GM12865 (cell line): ENCODE results near the gene PGAP6.

Source experiments
- DNase-seq: peaks from one replicate; pipeline ENCODE4 v3.0.0; 2010; ENCODE audit warnings: low read depth
- H3K4me3 ChIP-seq: 2 replicates; pipeline ENCODE4 v1.5.1; 2011; ENCODE audit warnings: mild to moderate bottlenecking, low read depth, low read length, control low read depth
- CTCF ChIP-seq: IDR thresholded peaks from 2 replicates; pipeline ENCODE4 v1.5.1; 2011; ENCODE audit warnings: low read length, control low read depth, low read depth, inconsistent platforms; ENCODE audit not compliant: insufficient read depth; ENCODE audit errors: missing control alignments

The PGAP6 gene

DNA sequence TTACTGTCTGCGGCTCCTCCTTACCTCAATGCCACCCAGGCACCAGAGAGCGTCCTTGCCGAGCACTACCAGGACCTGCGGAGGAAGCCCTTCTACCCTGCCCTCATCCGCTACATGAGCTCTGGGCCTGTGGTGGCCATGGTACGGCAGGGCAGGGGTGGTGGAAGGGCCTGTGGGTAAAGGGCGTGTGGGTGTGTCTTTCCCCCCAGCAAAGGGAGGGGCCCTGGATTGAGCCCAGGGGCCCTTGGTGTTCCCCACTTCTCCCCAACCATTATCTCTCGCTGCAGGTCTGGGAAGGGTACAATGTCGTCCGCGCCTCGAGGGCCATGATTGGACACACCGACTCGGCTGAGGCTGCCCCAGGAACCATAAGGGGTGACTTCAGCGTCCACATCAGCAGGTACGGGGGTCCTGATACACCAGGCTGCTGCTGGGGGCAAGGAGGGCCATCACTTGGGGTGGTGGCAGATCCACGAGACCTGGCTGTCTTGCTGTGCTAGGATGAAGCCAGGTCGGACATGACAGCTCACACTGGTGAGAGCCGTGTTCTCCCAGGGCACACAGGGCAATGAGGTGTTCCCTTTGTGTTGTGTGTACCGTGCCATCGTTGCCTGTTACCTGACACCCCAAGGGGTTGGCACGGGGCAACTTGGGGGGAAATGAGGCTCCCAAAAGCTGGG, 17.7 kb upstream of the PGAP6 start:
- no peak for DNase-seq
- no peak for TF ChIP-seq CTCF
- no peak overlapping the region for H3K4me3 ChIP-seq

DNA sequence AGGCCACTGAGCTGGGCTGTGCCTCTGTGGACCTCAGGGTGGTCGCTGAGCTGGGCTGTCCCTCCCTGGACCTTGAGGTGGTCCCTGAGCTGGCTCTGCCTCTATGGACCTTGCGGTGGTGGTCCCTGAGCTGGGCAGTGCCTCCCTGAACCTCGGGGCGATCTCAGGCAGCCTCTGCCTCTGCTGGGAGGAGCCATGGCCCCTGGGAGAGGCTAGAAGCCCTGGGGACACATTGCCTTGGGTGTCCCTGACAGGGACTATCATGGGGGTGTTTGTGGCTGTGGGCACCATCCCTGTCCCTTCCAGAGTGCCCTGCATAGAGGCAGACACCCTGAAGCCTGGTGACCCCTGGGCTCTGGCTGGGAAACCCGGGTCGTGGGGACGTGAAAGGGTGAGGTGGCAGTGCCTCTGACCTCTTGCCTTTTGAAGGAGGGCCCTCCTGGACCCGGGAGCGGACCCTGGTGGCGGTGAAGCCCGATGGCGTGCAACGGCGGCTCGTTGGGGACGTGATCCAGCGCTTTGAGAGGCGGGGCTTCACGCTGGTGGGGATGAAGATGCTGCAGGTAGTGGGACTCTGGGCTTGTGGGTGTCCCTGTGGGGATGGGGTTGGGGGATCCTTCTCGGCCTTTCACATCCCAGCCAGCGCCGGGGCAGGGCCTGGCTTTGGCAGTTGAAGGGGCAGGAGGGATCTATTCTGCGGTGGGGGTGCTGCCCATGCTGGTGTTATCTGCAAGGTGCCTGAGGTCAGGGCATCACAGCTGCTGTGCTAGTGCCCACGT, 17.0 kb upstream of the PGAP6 start:
- no peak for TF ChIP-seq CTCF
- DNase-seq = no peak
- no peak overlapping the region for H3K4me3 ChIP-seq

DNA sequence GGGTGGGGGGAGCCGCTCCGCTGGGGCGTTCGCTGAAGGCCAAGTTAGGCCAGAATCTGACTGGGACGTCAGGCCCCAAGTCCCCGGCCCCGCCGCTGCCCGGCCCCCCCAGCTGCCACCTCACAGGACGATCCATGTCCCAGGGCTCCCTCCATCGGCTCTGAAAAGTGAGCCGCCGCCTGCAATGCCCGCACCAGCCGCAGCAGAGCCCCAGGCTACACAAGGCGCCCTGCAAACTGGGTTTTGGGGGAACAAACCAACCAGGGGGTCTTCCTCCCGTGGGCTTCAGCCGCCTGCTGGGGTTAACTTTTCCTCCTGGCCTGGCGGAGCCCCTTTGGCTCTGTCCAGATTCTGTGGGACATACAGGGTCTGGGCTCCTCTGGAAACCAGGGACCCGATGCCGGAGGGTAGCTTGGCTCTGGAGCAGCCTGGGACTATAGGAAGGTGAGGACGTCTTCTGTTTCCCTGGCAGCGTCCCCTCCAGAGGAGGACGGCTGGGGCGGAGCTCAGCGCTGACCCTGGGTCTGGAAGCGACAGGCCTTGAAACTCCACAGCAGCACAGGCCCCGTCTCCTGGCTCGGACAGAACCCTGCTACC, 16.1 kb upstream of the PGAP6 start:
- no peak for TF ChIP-seq CTCF
- H3K4me3 ChIP-seq = no peak overlapping the region
- DNase-seq = no peak

DNA sequence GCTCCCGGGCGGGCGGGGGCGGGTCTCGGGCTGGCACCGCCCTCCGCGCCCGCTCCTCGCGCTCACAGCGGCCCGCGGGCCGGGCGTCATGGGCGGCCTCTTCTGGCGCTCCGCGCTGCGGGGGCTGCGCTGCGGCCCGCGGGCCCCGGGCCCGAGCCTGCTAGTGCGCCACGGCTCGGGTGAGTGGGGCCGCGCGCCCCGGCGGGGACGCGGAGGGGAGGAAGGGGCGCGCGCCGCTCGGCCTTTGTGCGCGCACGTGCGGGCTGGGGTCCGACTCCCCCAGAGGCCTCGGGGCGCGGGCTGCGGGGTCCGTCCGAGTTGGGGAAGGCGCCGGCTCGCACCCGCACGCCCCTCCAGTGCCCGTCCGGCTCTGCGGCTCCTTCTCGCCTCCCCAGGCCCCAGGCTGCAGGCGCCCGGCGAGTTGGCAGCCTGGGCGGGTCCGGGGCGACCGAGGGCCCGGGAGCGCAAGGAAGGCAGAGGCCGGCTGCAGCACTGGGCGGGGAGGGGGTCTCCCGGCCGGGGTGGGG, 15.4 kb upstream of the PGAP6 start, which contains the start of gene NME4:
Gene NME4 (plus strand): TSS at position 65 of the 527 bp plus-strand sequence. CDS start 24 bp downstream, at position 89.
- DNase-seq = peak; percentile 58
- TF ChIP-seq CTCF = no peak
- H3K4me3 ChIP-seq = peak within 1 kb of the TSS; percentile 69

DNA sequence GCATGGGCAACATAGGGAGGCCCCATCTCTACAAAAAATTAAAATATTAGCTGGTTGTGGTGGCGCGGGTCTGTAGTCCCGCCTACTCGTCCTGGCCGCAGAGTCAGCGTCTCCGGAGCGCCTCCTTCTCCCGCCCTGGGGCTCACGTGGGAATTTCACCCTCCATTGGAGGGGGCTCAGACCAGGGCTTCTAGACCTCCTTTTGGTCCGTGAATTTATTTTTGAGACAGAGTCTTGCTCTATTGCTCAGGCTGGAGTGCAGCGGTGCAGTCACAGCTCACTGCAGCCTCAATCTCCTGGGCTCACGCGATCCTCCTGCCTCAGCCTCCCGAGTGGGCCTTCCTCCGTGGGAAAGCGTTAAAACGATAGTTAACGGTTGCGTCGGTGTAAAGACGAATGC, 14.8 kb upstream of the PGAP6 start:
- no peak for TF ChIP-seq CTCF
- peak overlapping the region; percentile 69 for H3K4me3 ChIP-seq
- peak; percentile 59 for DNase-seq

DNA sequence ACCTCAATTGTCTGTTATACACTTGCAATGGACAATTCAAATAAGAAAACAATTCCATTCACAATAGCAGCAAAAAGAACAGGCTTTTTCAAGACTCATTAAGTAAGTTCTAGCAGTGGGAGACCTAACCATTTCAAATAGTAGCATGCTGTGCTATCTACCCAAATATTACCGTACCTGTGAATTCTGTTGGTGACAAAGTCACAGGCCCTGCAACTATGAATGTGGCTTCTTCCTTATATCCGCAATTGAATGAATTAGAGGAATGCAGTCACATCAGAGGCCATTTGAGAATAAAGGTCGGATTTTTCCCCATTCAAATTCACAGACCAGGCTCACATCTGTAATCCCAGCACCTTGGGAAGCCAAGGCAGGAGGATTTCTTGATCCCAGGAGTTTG, 14.4 kb upstream of the PGAP6 start:
- no peak for DNase-seq
- TF ChIP-seq CTCF = no peak
- H3K4me3 ChIP-seq = peak overlapping the region; percentile 69
